ENCODE measurements around the gene ZWILCH.
A peak's percentile ranks its signal among the peaks of the same experiment; 100 is the strongest.

DNA sequence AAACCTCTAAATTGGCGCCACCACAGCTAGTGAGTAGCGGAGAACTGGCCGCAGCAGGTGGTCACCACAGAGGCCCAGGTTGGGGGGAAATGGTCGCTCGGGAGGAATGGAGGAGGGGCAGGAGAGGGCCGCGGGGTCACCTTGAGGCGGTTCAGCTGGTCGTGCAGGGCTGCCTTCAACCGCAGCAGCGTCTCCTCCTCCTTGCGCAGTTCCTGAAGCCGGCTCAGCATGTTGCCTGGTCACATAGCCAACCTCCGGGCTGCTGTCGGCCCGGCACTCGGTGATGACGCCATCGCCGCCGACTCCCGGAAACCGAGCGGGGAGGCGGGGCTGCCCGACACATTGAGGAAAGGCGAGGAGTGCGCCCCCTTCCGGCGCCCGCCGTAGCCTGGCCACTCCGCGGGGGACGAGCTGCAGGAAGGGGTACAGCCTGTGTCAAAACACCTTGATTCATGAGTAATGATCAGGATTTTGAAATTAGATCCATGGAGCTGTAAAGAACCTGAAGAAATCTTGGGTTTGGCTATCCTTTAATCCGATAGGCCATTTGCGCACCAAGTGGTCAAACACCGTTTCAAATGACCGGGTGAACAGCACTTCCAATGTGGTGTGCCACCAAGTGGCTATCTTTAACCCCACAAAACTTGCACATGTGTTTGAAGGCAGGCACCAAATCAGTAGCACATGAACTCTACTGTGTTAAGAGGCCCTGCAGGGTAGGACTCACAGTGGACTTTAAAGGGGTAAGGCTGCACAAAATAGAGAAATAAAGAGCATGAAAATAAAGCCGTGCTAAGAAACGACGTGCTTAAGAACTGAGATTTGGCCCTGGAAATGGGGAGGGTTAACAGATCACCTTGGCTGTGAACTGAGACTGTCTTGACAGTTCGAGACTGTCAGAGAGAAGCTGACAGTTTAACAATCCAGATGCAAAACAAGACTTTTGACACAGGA is 7.3 kb upstream of the ZWILCH start, which contains the start of gene SNAPC5:
- TF ChIP-seq CTCF (IDR thresholded peaks at IDR 0.05; ENCODE audit: low read length), result peak; percentile 99
- TF ChIP-seq EZH2 (IDR thresholded peaks at IDR 0.05; ENCODE audit: borderline replicate concordance, low read length), result no peak

Measured in OCI-LY1 (cell line).